GM03348 (cell line): Measurements from ENCODE around the gene CTU2.

ENCODE experiments used
- DNase-seq: peaks from one replicate; pipeline ENCODE4 v3.0.0; 2012; ENCODE audit warnings: low spot score

CTU2 gene

GRCh38 chr16:88760424-88761142, 54.3 kb downstream of the CTU2 start:
- no peak for DNase-seq

GRCh38 chr16:88761143-88761534, 54.8 kb downstream of the CTU2 start:
- DNase-seq: no peak

GRCh38 chr16:88761830-88762229, 55.5 kb downstream of the CTU2 start:
- DNase-seq: no peak

GRCh38 chr16:88762258-88762870, 56.1 kb downstream of the CTU2 start:
- no peak for DNase-seq

- DNase-seq: no peak
Observed at GRCh38 chr16:88762941-88763340, 56.6 kb downstream of the CTU2 start.

- DNase-seq: no peak
Observed at GRCh38 chr16:88763502-88764053, 57.3 kb downstream of the CTU2 start.

GRCh38 chr16:88764080-88764479, 57.8 kb downstream of the CTU2 start:
- no peak for DNase-seq

GRCh38 chr16:88764913-88765349, 58.6 kb downstream of the CTU2 start:
- DNase-seq: no peak
